CD14-positive monocyte (primary cell): ENCODE data around the gene GPC2. TPM values are rescaled to one million over a fixed set of nuclear protein-coding genes. Genes with fewer than 3 reads are reported as not detected.
A peak's percentile ranks its signal among the peaks of the same experiment; 100 is the strongest.

Experiments
- DNase-seq, 3 donors: peaks; one replicate each; pipeline ENCODE4 v3.0.0-alpha.2; 2011 to 2022
- H2AFZ ChIP-seq: 2 replicates; pipeline ENCODE4 v1.6.0; 2012; ENCODE audit warnings: mild to moderate bottlenecking, low read depth, low read length, inconsistent platforms; ENCODE audit not compliant: insufficient read depth, poor library complexity, severe bottlenecking
- H3K27ac ChIP-seq, 2 donors: 1 replicate in 1 of 2; 2 replicates in 1 of 2; pipeline ENCODE4 v1.5.1; 2012 to 2013; ENCODE audit warnings: low read length in 2 of 2, control low read depth in 1 of 2, inconsistent platforms in 1 of 2, low read depth in 1 of 2, mild to moderate bottlenecking in 1 of 2
- H3K27me3 ChIP-seq, 2 donors: one replicate each; pipeline versions ENCODE4 v1.6.0 to v1.6.1; 2011 to 2013; ENCODE audit warnings: low read length in 2 of 2; ENCODE audit not compliant: control insufficient read depth in 2 of 2, insufficient read depth in 2 of 2
- H3K36me3 ChIP-seq, 2 donors: replicated peaks in 1 of 2; 1 replicate in 1 of 2; 2 replicates in 1 of 2; pipeline versions ENCODE4 v1.5.1 to v1.6.1; 2012 to 2013; ENCODE audit warnings: low read length in 2 of 2, control low read depth in 1 of 2, inconsistent platforms in 1 of 2, mild to moderate bottlenecking in 1 of 2; ENCODE audit not compliant: insufficient read depth in 2 of 2, control insufficient read depth in 1 of 2
- H3K4me1 ChIP-seq, 2 donors: 1 replicate in 1 of 2; 2 replicates in 1 of 2; pipeline versions ENCODE4 v1.5.1 to v1.6.1; 2012 to 2013; ENCODE audit warnings: low read length in 2 of 2, control low read depth in 1 of 2, inconsistent platforms in 1 of 2, mild to moderate bottlenecking in 1 of 2, moderate library complexity in 1 of 2; ENCODE audit not compliant: insufficient read depth in 2 of 2, control insufficient read depth in 1 of 2
- H3K4me2 ChIP-seq: replicated peaks from 2 replicates; pipeline ENCODE3; 2012; ENCODE audit warnings: low read length, moderate library complexity, mild to moderate bottlenecking; ENCODE audit not compliant: poor library complexity, severe bottlenecking; ENCODE audit errors: extremely low read depth
- H3K4me3 ChIP-seq, 3 experiments: fragments of 200-600 bp in 1 of 3; sonication (generic) in 1 of 3; replicated peaks in 1 of 3; 1 replicate in 2 of 3; 2 replicates in 1 of 3; pipeline ENCODE4 v1.5.1; 2011 to 2013; ENCODE audit warnings: low read length in 3 of 3, mild to moderate bottlenecking in 3 of 3, control low read depth in 2 of 3, low read depth in 2 of 3, inconsistent platforms in 1 of 3, moderate library complexity in 1 of 3
- H3K79me2 ChIP-seq: 2 replicates; pipeline ENCODE4 v1.6.0; 2012; ENCODE audit warnings: mild to moderate bottlenecking, control low read depth, inconsistent platforms, low read length, moderate library complexity; ENCODE audit not compliant: insufficient read depth
- H3K9ac ChIP-seq: 2 replicates; pipeline ENCODE4 v1.6.0; 2017; ENCODE audit warnings: low read length, mild to moderate bottlenecking; ENCODE audit not compliant: insufficient read depth, poor library complexity, severe bottlenecking
- H3K9me3 ChIP-seq, 2 donors: replicated peaks in 1 of 2; 1 replicate in 1 of 2; 2 replicates in 1 of 2; pipeline versions ENCODE4 v1.5.1 to v1.6.1; 2012 to 2013; ENCODE audit warnings: low read length in 2 of 2, control low read depth in 1 of 2; ENCODE audit not compliant: control insufficient read depth in 1 of 2, insufficient read depth in 1 of 2
- H4K20me1 ChIP-seq: 2 replicates; pipeline ENCODE4 v1.6.0; 2012; ENCODE audit warnings: mild to moderate bottlenecking, low read length, control low read depth, moderate library complexity; ENCODE audit not compliant: insufficient read depth
- H3K27ac Mint-ChIP-seq, 7 donors: one replicate each; pipeline ENCODE4 v1.8.0; 2020; ENCODE audit warnings: mild to moderate bottlenecking in 7 of 7, mixed read lengths in 7 of 7, moderate library complexity in 6 of 7, inconsistent platforms in 2 of 7
- H3K27me3 Mint-ChIP-seq, 3 donors: one replicate each; pipeline ENCODE4 v1.8.0; 2021 to 2022; ENCODE audit warnings: low read depth in 3 of 3, mild to moderate bottlenecking in 3 of 3, mixed read lengths in 3 of 3, moderate library complexity in 3 of 3, inconsistent platforms in 1 of 3
- H3K36me3 Mint-ChIP-seq, 2 donors: one replicate each; pipeline ENCODE4 v1.8.0; 2020; ENCODE audit warnings: mixed read lengths in 2 of 2, inconsistent platforms in 1 of 2, mild to moderate bottlenecking in 1 of 2
- H3K4me1 Mint-ChIP-seq: one replicate; pipeline ENCODE4 v1.8.0; 2020; ENCODE audit warnings: mild to moderate bottlenecking, mixed read lengths
- H3K4me3 Mint-ChIP-seq, 2 donors: one replicate each; pipeline ENCODE4 v1.8.0; 2020; ENCODE audit warnings: mild to moderate bottlenecking in 2 of 2, mixed read lengths in 2 of 2, moderate library complexity in 1 of 2
- H3K9me3 Mint-ChIP-seq, 7 donors: one replicate each; pipeline ENCODE4 v1.8.0; 2020 to 2022; ENCODE audit warnings: mixed read lengths in 7 of 7, mild to moderate bottlenecking in 6 of 7, moderate library complexity in 6 of 7, inconsistent platforms in 2 of 7
- CTCF ChIP-seq: fragments of 200-600 bp; IDR thresholded peaks from one replicate; pipeline ENCODE4 v1.8.0; 2022; ENCODE audit warnings: antibody characterized with exemption, mild to moderate bottlenecking
- WGBS: methylation state at CpG from one replicate; pipeline ENCODE4 v1.1.5; 2013; ENCODE audit warnings: missing lambda C conversion rate; ENCODE audit not compliant: insufficient coverage; 5-methylcytosine and 5-hydroxymethylcytosine counted together
- intact Hi-C, 2 donors: fragments of 100-400 bp; cut with micrococcal nuclease; formaldehyde crosslinking; loops; one replicate each; pipeline versions ENCODE4 v1.15.0 to v1.15.1; 2023
- polyA plus RNA-seq, 3 donors: library from polyadenylated mRNA; depleted of rRNA in 1 of 3; unstranded in 2 of 3; stranded (reverse) in 1 of 3; fragments of 300-500 nt in 2 of 3; fragments of >200 nt in 1 of 3; fragmentation: Illumina TruSeq in 2 of 3; gene quantifications; 1 replicate in 2 of 3; 2 replicates in 1 of 3; pipeline ENCODE4 v1.2.3, GENCODE V29; 2012 to 2021

The GPC2 gene
- polyA plus RNA-seq, 3 donors: 0.91 TPM; not detected in 2

- Histone ChIP-seq H3K36me3 (peaks cover 7 to 8% of the 10 kb centered on the region in 2 donors), H3K79me2 (peaks cover 51% of the 10 kb centered on the region), H4K20me1 (peaks cover 12% of the 10 kb centered on the region), H3K9ac (peak within 1 kb of the TSS; percentile 90), H3K4me1 (peaks cover 55 to 65% of the 10 kb centered on the region in 2 donors), H3K4me3 (peak within 1 kb of the TSS; percentile 83 to 100 (median 97)), H3K27ac (peak within 1 kb of the TSS; percentile 75 to 97), H3K9me3 (no peaks in the 10 kb centered on the region), H3K27me3 (no peaks in the 10 kb centered on the region), H3K4me2 (peak within 1 kb of the TSS; percentile 98), H2AFZ (peak within 1 kb of the TSS; percentile 99)
- Mint-ChIP-seq H3K27ac (peak within 1 kb of the TSS; percentile 92 to 98 (median 95)), H3K9me3 (peaks cover 0 to 6% (median 0%) of the 10 kb centered on the region in 7 donors), H3K36me3 (peaks cover 18 to 30% of the 10 kb centered on the region in 2 donors), H3K4me3 (peak within 1 kb of the TSS; percentile 94 to 95), H3K4me1 (peaks cover 59% of the 10 kb centered on the region), H3K27me3 (no peaks in the 10 kb centered on the region)
- intact Hi-C loops: loop anchor here in 1 of 2 donors (2.0 to 10.0 kb wide), 2 partner anchors 28 to 206 kb away; partner anchors contain the start of genes GPC2, PILRB and STAG3
- DNase-seq: peak; percentile 98 to 99 (median 99)
- no peak for TF ChIP-seq CTCF
- WGBS: 0% methylated on average over 23 of the region's 46 CpGs
Measured at GRCh38 chr7:100148559-100149328, 28.4 kb downstream of the GPC2 start, which contains the start of gene LAMTOR4. TSS of gene LAMTOR4 (plus strand) at chr7:100148918. CDS start at chr7:100148973, 55 bp downstream.

GRCh38 chr7:100148225-100148558, 29.0 kb downstream of the GPC2 start:
- Mint-ChIP-seq H3K27ac (peak overlapping the region; percentile 92 to 98 (median 95)), H3K36me3 (peaks cover 13 to 24% of the 10 kb centered on the region in 2 donors), H3K27me3 (no peaks in the 10 kb centered on the region), H3K4me3 (peak overlapping the region; percentile 94 to 95), H3K9me3 (peaks cover 0 to 6% (median 0%) of the 10 kb centered on the region in 7 donors), H3K4me1 (peaks cover 54% of the 10 kb centered on the region)
- Histone ChIP-seq H4K20me1 (peaks cover 7% of the 10 kb centered on the region), H3K9me3 (no peaks in the 10 kb centered on the region), H3K79me2 (peaks cover 46% of the 10 kb centered on the region), H3K27me3 (no peaks in the 10 kb centered on the region), H3K4me2 (peak overlapping the region; percentile 98), H3K9ac (peak overlapping the region; percentile 90), H3K27ac (peak overlapping the region; percentile 75 to 97), H3K36me3 (peaks cover 1 to 2% of the 10 kb centered on the region in 2 donors), H3K4me3 (peak overlapping the region; percentile 5 to 100 (median 97)), H2AFZ (peak overlapping the region; percentile 99), H3K4me1 (peaks cover 50 to 59% of the 10 kb centered on the region in 2 donors)
- intact Hi-C loops: loop anchor here in 1 of 2 donors (2.0 to 10.0 kb wide), 2 partner anchors 29 to 207 kb away; partner anchors contain the start of genes GPC2, PILRB and STAG3
- DNase-seq: no peak
- WGBS: 15% methylated on average over 13 of the region's 14 CpGs
- TF ChIP-seq CTCF: no peak
